Gastrocnemius medialis (tissue), 4 donors: ENCODE results near the gene MACROD2. TPM values are rescaled to one million over a fixed set of nuclear protein-coding genes. Genes with fewer than 3 reads are reported as not detected.

Experiments
- ATAC-seq, 2 donors: fragments of 150-250 bp; one replicate each; pipeline ENCODE4 v1.9.1; 2016
- DNase-seq, 2 donors: peaks; one replicate each; pipeline ENCODE4 v3.0.0-alpha.2; 2019
- H3K27ac ChIP-seq, 4 donors: fragments of 200-600 bp; sonication (generic); 1 replicate in 1 of 4; 2 replicates in 3 of 4; pipeline ENCODE4 v1.5.1; 2016 to 2018; ENCODE audit warnings: mild to moderate bottlenecking in 2 of 4, moderate library complexity in 1 of 4
- H3K27me3 ChIP-seq, 3 donors: fragments of 200-600 bp; sonication (generic) in 2 of 3; 1 replicate in 1 of 3; 2 replicates in 2 of 3; pipeline versions ENCODE4 v1.5.1 to v1.6.0; 2016 to 2019; ENCODE audit warnings: mild to moderate bottlenecking in 1 of 3, moderate library complexity in 1 of 3
- H3K36me3 ChIP-seq, 2 donors: fragments of 200-600 bp; sonication (generic) in 1 of 2; one replicate each; pipeline ENCODE4 v1.5.1; 2017 to 2018
- H3K4me1 ChIP-seq, 2 donors: fragments of 200-600 bp; sonication (generic) in 1 of 2; one replicate each; pipeline ENCODE4 v1.5.1; 2016 to 2017; ENCODE audit warnings: mild to moderate bottlenecking in 2 of 2
- H3K4me3 ChIP-seq, 4 donors: fragments of 200-600 bp; sonication (generic) in 3 of 4; 1 replicate in 1 of 4; 2 replicates in 3 of 4; pipeline ENCODE4 v1.5.1; 2016 to 2019; ENCODE audit warnings: mild to moderate bottlenecking in 2 of 4
- H3K9me3 ChIP-seq, 3 donors: fragments of 200-600 bp; sonication (generic) in 2 of 3; 1 replicate in 1 of 3; 2 replicates in 2 of 3; pipeline ENCODE4 v1.5.1; 2016 to 2019
- POLR2A ChIP-seq, 2 donors: fragments of 450-650 bp; IDR thresholded peaks; one replicate each; pipeline ENCODE4 v1.6.1; 2017; ENCODE audit warnings: antibody characterized with exemption in 2 of 2, mild to moderate bottlenecking in 2 of 2, moderate library complexity in 2 of 2
- in situ Hi-C, 4 donors: fragments of 200-750 bp; cut with MboI; loops; one replicate each; pipeline versions ENCODE4 v1.15.0 to v1.8.0; 2017; ENCODE audit warnings: low sequenced_read_pairs in 4 of 4
- intact Hi-C: fragments of 100-400 bp; cut with DNase I; formaldehyde crosslinking; loops from one replicate; pipeline ENCODE4 v1.15.1; 2023; ENCODE audit warnings: low total_unique reads
- total RNA-seq, 4 donors: library from RNA; depleted of rRNA; stranded (reverse); fragments of >200 nt; gene quantifications; one replicate each; pipeline versions ENCODE4 v1.1.0 to v1.2.3, GENCODE V29; 2016
- TF ChIP-seq, protein P1 (sequence below), 5 experiments: fragments of 450-650 bp in 3 of 5; fragments of 200-600 bp in 2 of 5; sonication (generic) in 2 of 5; IDR thresholded peaks in 4 of 5; conservative IDR thresholded peaks in 1 of 5; 1 replicate in 4 of 5; 2 replicates in 1 of 5; pipeline ENCODE4 v1.5.1; 2016 to 2019; ENCODE audit warnings: antibody characterized with exemption in 5 of 5, mild to moderate bottlenecking in 3 of 5, moderate library complexity in 3 of 5

The MACROD2 gene
- total RNA-seq, 4 donors from 2014 or later: 1.8 to 10.2 (median 3.6) TPM

DNA sequence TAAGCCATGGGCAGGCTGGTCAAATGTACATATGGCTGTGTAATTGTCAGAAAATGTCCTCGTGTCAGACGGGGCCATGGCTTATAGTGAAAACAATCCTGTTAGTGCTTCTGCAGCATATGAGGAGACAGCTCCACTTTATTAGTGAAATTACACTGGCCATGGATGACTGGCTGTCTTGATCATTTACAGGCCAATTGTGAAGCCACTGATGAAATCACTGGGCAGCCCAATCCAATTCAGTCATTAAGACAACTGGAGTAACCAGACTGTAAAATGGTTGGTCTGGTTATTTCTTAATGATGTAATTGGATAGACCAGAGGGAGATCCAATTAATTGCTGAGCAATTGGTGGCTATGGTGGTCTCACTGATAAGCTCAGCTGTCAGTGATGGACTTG, 1828.4 kb downstream of the MACROD2 start:
- H3K27me3 ChIP-seq: no peaks in the 10 kb centered on the region
- TF ChIP-seq POLR2A (IDR thresholded peaks at IDR 0.05): no peak
- TF ChIP-seq, protein P1, sequence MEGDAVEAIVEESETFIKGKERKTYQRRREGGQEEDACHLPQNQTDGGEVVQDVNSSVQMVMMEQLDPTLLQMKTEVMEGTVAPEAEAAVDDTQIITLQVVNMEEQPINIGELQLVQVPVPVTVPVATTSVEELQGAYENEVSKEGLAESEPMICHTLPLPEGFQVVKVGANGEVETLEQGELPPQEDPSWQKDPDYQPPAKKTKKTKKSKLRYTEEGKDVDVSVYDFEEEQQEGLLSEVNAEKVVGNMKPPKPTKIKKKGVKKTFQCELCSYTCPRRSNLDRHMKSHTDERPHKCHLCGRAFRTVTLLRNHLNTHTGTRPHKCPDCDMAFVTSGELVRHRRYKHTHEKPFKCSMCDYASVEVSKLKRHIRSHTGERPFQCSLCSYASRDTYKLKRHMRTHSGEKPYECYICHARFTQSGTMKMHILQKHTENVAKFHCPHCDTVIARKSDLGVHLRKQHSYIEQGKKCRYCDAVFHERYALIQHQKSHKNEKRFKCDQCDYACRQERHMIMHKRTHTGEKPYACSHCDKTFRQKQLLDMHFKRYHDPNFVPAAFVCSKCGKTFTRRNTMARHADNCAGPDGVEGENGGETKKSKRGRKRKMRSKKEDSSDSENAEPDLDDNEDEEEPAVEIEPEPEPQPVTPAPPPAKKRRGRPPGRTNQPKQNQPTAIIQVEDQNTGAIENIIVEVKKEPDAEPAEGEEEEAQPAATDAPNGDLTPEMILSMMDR (IDR thresholded peaks at IDR 0.05 in 4 of 5, conservative IDR thresholded peaks at IDR 0.05 in 1 of 5): no peak
- no peaks in the 10 kb centered on the region for H3K4me1 ChIP-seq
- ATAC-seq (no peak), DNase-seq (no peak)
- intact Hi-C loops (no loop called here), in situ Hi-C loops (no loop called here)
- no peak overlapping the region for H3K27ac ChIP-seq
- no peaks in the 10 kb centered on the region for H3K9me3 ChIP-seq
- H3K4me3 ChIP-seq: no peak overlapping the region
- H3K36me3 ChIP-seq: no peaks in the 10 kb centered on the region

DNA sequence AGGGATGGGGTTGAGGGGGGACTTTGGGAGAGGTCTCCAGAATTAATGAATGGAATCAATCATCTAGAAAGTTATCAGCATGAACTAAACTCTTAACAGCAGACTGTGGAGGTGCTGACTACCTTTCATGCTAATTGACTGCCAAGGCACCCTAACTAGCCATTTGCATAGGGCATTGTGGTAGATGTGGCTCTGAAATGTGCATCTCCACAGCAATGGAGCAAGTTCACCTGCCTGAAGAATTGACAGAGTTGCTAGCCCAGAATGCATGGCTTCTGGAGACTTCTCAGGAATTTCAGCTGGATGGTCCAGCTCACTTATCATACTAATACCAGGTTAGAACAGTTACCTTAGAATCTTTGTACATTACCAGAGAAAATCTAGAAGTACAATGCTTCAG, 1832.3 kb downstream of the MACROD2 start:
- Histone ChIP-seq H3K4me1 (no peaks in the 10 kb centered on the region), H3K36me3 (no peaks in the 10 kb centered on the region), H3K27ac (no peak overlapping the region), H3K27me3 (no peaks in the 10 kb centered on the region), H3K4me3 (no peak overlapping the region), H3K9me3 (no peaks in the 10 kb centered on the region)
- no peak for ATAC-seq
- in situ Hi-C loops (no loop called here), intact Hi-C loops (no loop called here)
- DNase-seq: no peak
- no peak for TF ChIP-seq POLR2A (IDR thresholded peaks at IDR 0.05)
- TF ChIP-seq, protein P1 (IDR thresholded peaks at IDR 0.05 in 4 of 5, conservative IDR thresholded peaks at IDR 0.05 in 1 of 5): no peak

DNA sequence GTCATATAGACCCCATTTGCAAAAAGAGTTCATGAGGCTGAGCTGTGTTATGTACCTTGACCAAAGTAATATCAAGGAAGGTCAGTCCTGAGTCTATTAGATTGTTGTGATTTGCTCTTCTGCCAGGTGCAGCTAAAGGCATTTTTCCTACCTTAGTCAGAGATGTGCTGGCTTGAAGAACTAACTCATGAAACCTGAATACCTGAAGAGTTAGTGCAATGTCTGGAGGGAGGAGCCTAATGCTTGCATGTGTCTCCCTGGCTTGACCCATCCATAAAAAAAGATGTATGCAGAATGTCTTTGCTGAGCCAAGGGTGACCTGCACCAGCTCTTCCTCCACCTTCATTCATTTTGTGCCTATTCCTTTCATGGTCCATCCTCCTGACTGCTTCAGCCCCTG, 1835.9 kb downstream of the MACROD2 start:
- TF ChIP-seq, protein P1 (IDR thresholded peaks at IDR 0.05 in 4 of 5, conservative IDR thresholded peaks at IDR 0.05 in 1 of 5): no peak
- TF ChIP-seq POLR2A (IDR thresholded peaks at IDR 0.05): no peak
- Histone ChIP-seq H3K36me3 (no peaks in the 10 kb centered on the region), H3K4me3 (no peak overlapping the region), H3K9me3 (no peaks in the 10 kb centered on the region), H3K27me3 (no peaks in the 10 kb centered on the region), H3K27ac (no peak overlapping the region), H3K4me1 (no peaks in the 10 kb centered on the region)
- no peak for DNase-seq
- ATAC-seq: no peak
- intact Hi-C loops (no loop called here), in situ Hi-C loops (no loop called here)

DNA sequence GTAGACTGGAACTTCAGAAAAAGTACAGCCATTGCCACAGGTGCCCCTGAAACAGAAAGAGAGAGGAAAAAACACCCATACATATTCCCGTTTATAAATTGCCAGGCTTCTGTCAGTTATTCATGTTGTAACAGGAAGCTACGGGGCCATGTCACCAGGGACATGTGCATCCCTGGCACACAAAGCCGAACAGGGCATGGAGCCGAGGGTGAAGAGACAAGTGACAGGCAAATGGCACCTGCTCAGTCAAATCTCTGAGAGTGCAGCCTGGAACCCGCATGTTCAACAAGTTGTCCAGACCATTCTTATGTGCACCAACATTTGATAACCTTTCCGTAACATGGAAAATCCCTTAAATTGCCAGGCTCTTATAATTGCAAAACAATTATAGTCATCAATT, 1837.2 kb downstream of the MACROD2 start:
- intact Hi-C loops: no loop called here
- ATAC-seq: no peak
- TF ChIP-seq POLR2A (IDR thresholded peaks at IDR 0.05): no peak
- TF ChIP-seq, protein P1 (IDR thresholded peaks at IDR 0.05 in 4 of 5, conservative IDR thresholded peaks at IDR 0.05 in 1 of 5): no peak

DNA sequence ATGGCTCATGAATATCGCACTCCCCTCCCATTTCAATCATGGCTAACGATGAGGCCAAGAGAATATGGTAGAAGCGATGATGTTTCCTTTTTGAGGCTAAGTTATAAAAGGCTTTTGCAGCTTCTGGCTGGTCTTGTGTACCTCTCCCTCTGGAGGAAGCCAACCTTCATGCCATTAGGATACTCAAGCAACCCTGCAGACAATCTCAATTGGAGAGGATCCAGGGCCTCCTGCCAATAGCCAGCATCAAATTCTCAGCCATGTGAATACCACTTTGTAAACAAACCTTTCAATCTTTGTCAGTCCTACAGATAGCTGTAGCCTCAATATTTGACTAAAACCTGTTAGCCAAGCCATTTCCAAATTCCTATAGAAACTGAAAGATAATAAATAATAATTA, 1839.5 kb downstream of the MACROD2 start:
- TF ChIP-seq, protein P1 (IDR thresholded peaks at IDR 0.05 in 4 of 5, conservative IDR thresholded peaks at IDR 0.05 in 1 of 5): no peak
- no peak for TF ChIP-seq POLR2A (IDR thresholded peaks at IDR 0.05)

More for the DNA sequence above, 1837.2 kb downstream of the MACROD2 start:
- H3K36me3 ChIP-seq: no peaks in the 10 kb centered on the region
- DNase-seq: no peak
- in situ Hi-C loops: no loop called here
- H3K27me3 ChIP-seq: no peaks in the 10 kb centered on the region
- H3K9me3 ChIP-seq: no peaks in the 10 kb centered on the region
- no peaks in the 10 kb centered on the region for H3K4me1 ChIP-seq
- no peak overlapping the region for H3K27ac ChIP-seq
- no peak overlapping the region for H3K4me3 ChIP-seq

More for the DNA sequence above, 1839.5 kb downstream of the MACROD2 start:
- Histone ChIP-seq H3K27ac (no peak overlapping the region), H3K27me3 (no peaks in the 10 kb centered on the region), H3K4me3 (no peak overlapping the region), H3K9me3 (no peaks in the 10 kb centered on the region), H3K4me1 (no peaks in the 10 kb centered on the region), H3K36me3 (no peaks in the 10 kb centered on the region)
- in situ Hi-C loops: no loop called here
- ATAC-seq (no peak), DNase-seq (no peak)
- intact Hi-C loops: no loop called here
